Sigmoid colon (tissue), 4 donors: ENCODE data around the gene NECTIN2.

Experiments
- EP300 ChIP-seq, 4 donors: sonication (generic); formaldehyde crosslinking; IDR thresholded peaks; one replicate each; pipeline ENCODE4 v1.6.1; 2017; ENCODE audit warnings: antibody characterized with exemption in 4 of 4
- POLR2A ChIP-seq, 2 donors: fragments of 450-650 bp; IDR thresholded peaks; one replicate each; pipeline ENCODE4 v1.6.1; 2016; ENCODE audit warnings: antibody characterized with exemption in 2 of 2, mild to moderate bottlenecking in 2 of 2, moderate library complexity in 2 of 2
- POLR2AphosphoS5 ChIP-seq, 4 donors: sonication (generic); formaldehyde crosslinking; IDR thresholded peaks; one replicate each; pipeline ENCODE4 v1.6.1; 2017; ENCODE audit warnings: antibody characterized with exemption in 4 of 4
- TF ChIP-seq, protein P1 (sequence below), 4 experiments: fragments of 450-650 bp in 3 of 4; fragments of 200-600 bp in 1 of 4; IDR thresholded peaks; one replicate each; pipeline ENCODE4 v1.5.1; 2016 to 2019; ENCODE audit warnings: antibody characterized with exemption in 4 of 4, mild to moderate bottlenecking in 3 of 4, moderate library complexity in 2 of 4

DNA sequence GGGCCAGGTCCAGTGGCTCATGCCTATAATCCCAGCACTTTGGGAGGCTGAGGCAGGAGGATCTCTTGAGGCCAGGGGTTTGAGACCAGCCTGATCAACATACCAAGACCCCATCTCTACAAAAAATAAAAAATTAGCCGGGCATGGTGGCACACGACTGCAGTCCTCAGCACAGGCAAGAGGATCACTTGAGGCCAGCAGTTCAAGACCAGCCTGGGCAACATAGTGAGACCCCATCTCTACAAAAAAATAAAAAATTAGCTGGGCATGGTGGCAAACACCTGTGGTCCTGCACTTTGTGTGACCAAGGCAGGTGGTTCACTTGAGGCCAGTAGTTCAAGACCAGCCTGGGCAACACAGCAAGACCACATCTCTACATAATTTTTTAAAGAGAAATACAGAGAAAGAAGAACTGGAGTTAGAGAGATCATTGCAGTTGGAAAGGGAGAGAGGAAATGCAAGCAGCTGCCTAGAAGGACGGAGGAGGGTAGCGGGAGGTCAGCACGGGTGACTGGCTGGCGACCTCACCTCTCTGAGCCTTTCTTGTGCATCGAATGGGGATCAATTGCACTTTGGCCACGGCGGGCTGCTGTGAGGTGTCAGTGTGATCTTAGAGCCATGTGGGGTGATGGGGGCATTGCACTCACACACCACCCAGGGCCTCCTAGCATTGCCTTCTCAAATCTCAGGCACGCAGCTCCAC lies 23.3 kb upstream of the NECTIN2 start:
- TF ChIP-seq, protein P1, sequence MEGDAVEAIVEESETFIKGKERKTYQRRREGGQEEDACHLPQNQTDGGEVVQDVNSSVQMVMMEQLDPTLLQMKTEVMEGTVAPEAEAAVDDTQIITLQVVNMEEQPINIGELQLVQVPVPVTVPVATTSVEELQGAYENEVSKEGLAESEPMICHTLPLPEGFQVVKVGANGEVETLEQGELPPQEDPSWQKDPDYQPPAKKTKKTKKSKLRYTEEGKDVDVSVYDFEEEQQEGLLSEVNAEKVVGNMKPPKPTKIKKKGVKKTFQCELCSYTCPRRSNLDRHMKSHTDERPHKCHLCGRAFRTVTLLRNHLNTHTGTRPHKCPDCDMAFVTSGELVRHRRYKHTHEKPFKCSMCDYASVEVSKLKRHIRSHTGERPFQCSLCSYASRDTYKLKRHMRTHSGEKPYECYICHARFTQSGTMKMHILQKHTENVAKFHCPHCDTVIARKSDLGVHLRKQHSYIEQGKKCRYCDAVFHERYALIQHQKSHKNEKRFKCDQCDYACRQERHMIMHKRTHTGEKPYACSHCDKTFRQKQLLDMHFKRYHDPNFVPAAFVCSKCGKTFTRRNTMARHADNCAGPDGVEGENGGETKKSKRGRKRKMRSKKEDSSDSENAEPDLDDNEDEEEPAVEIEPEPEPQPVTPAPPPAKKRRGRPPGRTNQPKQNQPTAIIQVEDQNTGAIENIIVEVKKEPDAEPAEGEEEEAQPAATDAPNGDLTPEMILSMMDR (IDR thresholded peaks at IDR 0.05): no peak
- TF ChIP-seq POLR2A (IDR thresholded peaks at IDR 0.05) (no peak), EP300 (IDR thresholded peaks at IDR 0.05) (no peak), POLR2AphosphoS5 (IDR thresholded peaks at IDR 0.05) (no peak)
